Skin epidermis (tissue), 12 donors: ENCODE data around the gene NMRK1.

Source experiments
- H3K27ac ChIP-seq, 21 experiments: fragments of 200-600 bp; sonication (generic) in 11 of 21; one replicate each; pipeline ENCODE4 v1.5.0; 2020; ENCODE audit warnings: mild to moderate bottlenecking in 3 of 21, inconsistent platforms in 2 of 21, moderate library complexity in 2 of 21
- H3K4me3 ChIP-seq, 7 experiments: fragments of 200-600 bp; sonication (generic) in 2 of 7; one replicate each; pipeline ENCODE4 v1.5.0; 2020; ENCODE audit warnings: inconsistent platforms in 2 of 7, mild to moderate bottlenecking in 2 of 7, moderate library complexity in 1 of 7

The NMRK1 gene

DNA sequence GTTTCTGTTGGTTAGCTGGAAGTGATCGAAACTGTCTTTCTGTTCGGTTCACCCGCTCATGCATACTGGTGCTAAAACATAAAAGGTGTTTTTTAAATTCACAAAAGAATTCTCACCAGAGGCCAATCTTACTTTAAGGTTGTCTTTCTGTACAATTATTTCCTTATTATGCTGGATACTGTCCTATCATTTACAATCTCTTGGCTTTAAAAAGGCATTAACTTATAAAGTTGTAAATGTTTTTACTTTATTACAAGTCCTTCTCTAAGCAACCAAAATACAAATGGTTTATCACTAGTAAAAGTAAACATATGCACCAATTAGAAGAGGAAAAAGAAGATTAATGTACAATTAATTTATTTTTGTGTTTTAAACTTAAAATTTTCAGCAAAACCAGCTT lies 70.6 kb downstream of the NMRK1 start:
- no peak overlapping the region for H3K4me3 ChIP-seq

DNA sequence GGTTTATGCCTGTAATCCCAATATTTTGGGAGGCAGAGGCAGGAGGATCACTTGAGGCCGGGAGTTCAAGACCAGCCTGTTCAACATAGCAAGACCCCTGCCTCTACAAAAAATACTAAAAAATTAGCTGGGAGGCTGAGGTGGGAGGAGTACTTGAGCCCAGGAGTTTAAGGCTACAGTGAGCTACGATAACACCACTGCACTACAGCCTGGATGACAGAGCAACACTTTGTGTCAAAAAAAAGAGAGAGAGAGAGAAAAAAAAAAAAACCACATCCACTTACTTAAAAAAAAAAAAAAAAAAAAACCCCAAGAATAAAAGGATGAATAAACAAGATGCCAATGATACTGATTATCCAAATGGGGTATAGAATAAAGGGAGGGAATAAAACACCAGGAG lies 74.2 kb downstream of the NMRK1 start:
- Histone ChIP-seq H3K4me3 (no peak overlapping the region), H3K27ac (no peak overlapping the region)

More for the DNA sequence above, 70.6 kb downstream of the NMRK1 start:
- no peak overlapping the region for H3K27ac ChIP-seq
